EL (cell line): ENCODE results near the gene RNF151.
A peak's percentile ranks its signal among the peaks of the same experiment; 100 is the strongest.

ENCODE experiments used
- DNase-seq: peaks from one replicate; pipeline ENCODE4 v3.0.0-alpha.2; 2016

RNF151 gene

DNA sequence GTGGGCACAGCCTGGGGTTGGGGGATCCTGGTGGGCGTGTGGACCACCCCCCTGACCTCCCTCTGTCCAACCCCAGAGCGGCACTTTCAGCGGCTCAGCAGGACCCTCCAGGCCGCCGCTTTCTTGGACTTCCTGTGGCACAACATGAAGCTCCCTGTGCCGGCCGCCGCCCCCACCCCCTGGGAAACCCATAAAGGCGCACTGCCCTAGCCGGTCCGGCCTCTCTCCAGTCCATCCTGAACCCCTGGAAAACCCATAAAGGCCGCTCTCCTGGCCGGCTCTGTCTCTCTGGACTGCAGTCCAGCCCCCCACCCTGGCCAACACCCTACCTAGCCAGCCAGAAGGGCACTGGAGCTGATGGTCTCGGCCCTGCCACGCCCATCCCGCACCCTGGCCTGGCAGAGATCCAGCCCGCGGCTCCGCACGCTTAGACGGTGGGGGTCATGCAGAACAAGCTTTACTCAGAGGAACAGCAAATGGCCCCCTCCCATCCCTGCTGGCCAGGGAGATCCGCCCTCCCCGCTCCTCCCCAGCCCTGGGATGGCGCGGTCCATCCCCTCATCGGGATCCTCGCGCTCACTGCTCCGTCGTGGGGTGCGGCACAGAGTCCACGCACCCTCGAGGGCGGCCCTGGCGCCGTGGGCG, 11.9 kb downstream of the RNF151 start:
- no peak for DNase-seq

DNA sequence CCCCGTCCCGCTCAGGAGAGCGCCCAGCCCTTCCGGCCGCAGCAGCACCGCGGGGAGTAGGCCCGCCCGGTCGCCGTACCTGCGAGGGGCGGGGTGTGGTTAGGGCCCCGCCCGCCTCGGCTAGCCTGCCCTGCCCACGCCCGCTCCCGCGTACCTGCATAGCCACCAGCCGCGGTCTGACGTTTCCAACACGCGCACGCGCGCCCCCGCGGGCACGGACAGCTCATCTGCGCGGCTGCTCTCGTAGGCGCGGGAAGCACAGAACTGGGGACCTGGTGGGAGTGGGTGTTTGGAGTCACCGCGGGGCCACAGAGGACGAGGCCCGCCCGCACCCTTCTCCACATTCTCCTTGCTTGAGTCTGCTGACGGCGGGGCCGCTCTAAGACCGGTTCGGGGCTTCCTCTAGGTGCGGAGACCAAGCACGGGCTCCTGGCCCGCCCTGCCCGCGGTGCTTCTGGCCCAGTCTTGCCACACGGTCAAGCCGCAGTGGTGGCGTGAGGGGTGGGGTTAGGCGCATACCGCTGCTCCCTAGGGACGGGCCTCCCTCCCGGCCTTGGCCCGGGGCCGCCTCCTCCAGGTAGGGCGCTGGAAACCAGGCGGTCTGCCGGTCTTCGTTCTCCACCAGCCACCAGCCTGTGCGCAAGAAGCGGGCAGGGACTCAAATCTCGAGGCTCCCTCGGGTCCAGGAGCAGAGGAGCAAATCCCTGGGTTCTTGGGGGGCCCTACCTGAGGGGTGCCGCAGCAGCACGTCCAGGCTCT, 12.8 kb downstream of the RNF151 start:
- no peak for DNase-seq

DNA sequence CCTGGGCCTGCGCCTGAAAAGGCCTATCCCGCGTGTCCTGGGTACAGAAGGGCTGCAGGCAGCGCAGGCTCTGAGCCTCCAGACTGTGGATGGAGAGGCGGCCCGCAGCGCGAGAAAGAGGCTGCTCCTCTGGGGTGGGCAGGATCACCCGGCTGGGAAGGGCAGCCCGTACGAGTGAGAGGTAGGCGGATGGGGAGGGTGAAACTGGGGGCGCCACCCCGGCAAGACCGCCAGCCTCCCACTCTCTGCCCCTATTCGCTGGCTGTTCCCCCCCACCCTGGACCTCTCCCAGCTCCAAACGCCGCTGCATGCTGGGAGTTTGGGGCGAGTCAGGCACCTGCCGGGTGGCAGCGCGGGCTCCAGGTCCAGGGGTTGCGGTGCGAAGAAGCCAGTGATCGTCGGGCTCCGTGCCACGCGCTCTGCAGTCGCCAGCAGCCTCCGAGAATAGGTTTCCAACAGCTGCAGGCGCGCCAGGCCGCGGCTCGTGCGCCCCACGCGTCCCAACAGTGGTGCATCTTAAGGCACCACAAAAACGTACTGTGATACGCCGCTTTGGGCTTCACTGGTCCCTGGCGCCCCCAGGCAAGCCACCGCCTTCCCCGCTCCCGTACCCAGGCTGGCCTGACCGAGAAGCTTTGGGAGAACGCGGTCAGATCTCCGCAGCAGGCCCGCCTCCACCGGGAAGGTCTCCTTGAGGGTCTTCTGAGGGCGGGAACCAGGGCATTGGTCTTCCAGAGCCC, 13.5 kb downstream of the RNF151 start:
- no peak for DNase-seq

DNA sequence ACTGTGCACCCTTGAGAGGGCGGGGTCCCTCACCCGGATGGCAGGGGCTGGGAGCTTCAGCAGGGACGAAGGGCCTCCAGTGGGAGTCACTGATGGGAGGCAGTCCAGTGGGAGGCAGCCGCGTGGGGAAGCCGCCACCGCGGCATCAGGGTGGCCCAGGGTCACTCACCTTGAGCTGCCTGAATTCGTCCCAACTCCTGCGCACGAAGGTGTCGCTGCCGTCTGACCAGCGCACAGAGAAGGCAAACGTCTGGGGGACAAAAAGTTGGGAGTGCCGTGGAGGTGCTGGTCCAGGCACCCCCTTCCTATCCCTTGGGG, 14.1 kb downstream of the RNF151 start:
- no peak for DNase-seq

DNA sequence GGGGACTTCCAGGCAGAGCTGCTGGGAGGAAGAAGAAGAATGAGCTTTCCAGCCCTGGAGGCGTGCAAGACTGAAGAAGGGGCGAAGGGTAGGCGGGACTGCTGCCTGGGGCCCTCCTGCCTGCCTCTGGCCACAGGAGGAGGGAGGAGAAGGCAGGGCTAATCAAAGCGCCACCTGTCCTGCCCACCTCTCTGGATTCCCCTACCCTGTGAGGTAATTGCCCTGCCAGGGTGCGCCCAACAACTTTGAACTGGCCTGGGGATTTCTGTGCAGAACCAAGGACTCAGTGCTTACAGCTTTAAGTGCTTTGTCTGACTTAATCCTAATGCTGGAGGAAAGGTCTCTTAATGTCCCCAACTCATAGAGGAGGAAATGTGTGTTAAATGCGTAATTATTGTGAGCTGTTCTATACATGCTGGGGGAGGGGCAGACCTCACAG, 14.8 kb downstream of the RNF151 start, which contains the start of gene NOXO1:
TSS of gene NOXO1 (minus strand) at position 72 of the 439 bp plus-strand sequence. CDS start 290 bp downstream, outside the sequence.
- no peak for DNase-seq

DNA sequence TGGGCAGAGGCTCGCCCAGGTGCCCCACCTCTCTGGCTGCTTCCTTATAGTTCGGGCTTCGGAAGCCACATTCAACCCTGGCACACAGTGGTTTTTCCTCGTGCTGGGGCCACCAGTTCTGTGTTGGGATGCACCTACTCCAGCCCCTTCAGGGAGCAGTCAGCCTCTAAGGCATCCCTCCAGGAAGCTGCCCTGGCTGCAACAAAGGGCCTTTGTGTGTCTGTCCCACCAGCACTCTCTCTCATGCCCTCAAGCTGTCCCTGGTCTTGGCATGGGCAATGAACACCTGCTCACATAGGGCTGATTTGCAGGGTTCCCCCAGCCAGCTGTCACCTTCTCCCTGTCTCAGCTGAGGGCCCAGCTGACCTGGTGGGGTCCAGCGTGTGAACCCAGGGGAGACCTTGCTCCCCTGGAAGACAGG, 15.4 kb downstream of the RNF151 start:
- no peak for DNase-seq

DNA sequence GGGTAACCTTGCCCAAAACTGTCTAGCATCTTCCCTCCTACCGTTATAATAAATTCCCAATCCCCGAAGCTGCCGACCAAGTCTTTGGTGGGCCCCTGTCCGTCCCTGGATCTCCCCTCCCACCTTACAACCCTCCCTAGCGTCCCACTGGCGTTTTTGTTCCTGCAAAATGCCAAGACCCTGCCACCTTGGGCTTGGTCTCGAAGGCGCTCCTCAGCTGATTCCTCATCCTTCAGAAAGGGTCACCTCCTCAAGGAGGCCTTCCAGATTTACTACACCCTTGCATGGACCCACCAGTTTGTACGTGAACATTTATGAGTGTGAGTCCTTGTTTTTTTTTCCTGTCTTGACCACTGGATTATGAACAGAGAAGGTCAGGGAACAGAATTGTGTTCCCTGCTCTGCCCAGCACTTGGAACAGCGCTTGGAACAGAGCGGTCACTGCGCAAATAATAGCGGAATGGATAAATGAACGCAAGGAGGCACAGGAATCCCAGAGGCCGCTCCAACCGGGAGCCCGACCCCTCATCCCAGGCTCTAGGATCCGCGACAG, 16.4 kb downstream of the RNF151 start:
- DNase-seq: no peak

DNA sequence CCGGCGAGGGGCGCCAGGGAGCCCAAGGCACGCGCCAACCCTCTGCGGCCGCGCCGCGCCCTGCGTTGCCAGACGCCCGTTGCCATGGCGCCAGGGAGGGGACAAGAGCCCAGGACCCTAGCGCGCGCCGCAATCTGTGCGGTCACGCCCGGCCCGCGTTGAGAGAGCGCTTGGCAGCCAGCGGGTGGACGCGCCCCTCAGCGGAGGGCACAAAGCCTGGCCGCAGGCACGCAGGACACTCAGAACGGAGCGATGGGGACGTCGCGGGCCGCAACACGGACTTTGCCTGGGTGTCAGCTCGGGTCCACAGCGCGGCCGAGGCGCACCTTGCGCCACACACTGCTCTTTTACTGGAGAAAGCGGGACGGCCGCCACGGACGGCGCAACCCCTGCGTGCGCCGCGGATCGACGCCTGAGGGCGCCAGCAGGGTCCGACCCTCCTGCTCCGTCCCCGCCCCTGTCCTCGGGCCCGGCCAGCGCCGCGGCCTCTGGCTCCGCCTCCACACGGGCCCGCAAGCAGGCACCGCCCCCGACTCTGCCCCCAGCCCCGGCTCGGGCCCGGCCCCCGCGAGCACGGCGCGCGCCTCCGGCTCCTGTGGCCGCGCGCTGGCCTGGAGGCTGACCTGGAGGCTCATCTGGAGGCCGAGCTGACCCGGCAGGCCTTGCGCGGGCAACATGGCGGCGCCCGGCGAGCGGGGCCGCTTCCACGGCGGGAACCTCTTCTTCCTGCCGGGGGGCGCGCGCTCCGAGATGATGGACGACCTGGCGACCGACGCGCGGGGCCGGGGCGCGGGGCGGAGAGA, 17.1 kb downstream of the RNF151 start, which contains the start of gene GFER:
TSS of gene GFER (plus strand) at position 650 of the 803 bp plus-strand sequence. CDS start at position 676, 26 bp downstream.
- DNase-seq: peak; percentile 92

DNA sequence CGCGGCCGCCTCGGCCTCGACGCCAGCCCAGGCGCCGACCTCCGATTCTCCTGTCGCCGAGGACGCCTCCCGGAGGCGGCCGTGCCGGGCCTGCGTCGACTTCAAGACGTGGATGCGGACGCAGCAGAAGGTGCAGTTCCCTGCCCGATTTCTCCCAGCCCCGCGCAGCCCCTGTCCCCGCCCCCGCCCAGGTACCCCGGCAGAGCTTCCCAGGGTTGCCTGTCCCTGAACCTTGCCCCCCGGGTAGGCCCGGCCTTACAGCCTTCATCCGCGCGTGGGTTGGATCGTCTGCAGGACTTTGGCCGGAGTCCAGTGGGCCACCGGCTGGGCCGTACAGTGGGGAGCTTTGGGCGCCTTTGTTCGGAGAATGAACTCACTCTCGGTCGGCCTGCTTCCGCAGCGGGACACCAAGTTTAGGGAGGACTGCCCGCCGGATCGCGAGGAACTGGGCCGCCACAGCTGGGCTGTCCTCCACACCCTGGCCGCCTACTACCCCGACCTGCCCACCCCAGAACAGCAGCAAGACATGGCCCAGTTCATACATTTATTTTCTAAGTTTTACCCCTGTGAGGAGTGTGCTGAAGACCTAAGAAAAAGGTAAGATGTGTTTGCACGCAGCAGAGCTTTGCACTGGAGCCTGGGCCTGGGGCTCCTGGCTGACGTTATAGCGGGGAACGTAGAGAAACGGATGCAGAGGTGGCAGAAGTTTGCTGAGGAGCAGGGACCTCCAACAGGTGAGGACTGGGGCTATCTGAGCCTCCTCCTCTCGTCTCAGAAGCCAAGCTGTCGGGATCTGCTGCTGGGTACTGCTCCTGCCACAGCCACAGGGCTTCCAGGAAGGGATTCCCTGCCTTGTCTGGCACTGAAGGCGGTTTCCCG, 17.9 kb downstream of the RNF151 start:
- peak; percentile 37 for DNase-seq

DNA sequence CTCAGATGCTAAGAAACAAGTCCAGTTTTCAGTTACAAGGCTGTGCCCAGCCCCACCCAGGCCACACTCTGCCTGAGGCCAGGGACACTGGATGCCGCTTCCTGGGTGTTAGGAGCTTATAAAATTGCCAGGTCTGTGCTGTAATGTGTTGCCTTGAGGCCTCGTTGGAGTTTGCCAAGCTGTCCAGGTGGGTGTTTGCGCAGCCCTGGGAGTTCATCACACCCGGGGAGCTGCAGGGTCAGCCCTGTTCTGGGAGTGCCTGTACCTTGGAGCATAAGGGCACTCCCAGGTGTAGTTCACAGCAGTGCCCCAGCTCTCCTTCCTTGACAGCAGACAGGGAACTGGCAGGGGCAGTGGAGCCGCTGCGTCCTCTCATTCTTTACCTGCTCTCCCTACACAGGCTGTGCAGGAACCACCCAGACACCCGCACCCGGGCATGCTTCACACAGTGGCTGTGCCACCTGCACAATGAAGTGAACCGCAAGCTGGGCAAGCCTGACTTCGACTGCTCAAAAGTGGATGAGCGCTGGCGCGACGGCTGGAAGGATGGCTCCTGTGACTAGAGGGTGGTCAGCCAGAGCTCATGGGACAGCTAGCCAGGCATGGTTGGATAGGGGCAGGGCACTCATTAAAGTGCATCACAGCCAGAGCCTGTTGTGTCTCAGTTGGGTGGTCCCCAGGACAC, 19.0 kb downstream of the RNF151 start:
- DNase-seq: no peak

DNA sequence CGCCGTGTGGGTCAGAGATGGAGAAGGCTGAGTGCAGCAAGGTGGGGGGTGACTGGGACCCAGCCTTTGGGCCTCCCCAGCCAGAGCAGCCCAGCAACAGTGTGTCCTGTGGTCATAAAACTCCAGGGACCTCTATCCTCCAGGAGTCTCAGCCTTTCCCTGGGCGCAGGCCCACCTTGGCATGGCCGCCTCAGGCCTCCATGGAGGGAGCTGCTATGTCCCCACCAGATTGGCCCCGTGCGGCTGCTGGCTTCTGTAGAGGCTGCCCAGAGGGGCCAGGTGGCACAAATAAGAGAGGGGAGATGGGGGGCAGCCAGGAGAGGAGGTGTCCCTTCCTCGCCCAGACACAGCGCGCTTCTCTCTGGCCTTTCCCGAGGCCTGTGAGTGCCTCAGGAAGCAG, 20.5 kb downstream of the RNF151 start:
- no peak for DNase-seq

DNA sequence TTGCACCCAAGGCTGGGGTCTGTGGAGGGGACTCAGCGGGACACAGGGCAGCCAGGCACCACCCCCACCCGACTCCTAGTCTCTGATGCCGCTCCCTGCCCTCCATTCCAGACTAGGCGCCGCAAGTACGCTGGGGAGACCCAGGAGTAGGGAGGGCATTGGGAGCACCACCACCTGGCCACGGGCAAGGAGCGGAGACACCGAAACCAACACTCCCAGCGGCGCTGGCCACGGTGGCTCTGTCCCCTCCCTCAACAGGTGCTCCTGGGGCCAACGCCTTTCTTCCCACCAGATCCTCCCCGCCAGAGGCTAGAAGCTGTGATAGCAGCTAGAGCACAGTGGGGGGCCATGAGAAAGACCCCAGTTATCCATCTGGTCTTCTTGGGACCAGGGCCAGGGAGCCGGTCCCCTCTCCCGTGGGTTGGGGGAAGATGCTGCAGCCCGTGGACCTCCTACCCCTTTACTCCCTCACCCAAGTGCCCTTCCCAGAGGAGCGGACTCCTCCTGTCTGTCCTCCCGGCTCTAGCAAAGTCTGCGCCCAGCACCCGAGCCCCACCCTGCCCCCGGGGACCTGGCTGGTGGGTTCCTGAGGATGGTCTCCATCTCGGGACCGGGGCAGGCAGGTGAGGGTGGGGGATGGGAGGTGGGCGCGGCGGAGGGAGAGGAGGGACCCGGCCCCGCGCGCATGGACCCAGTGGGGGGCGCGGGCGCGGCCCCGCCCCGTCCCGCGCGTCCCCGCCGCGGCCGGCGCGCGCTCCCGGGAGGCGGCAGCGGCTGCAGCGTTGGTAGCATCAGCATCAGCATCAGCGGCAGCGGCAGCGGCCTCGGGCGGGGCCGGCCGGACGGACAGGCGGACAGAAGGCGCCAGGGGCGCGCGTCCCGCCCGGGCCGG, 22.8 kb downstream of the RNF151 start, which contains the start of gene SYNGR3:
TSS of gene SYNGR3 (plus strand) at position 762 of the 892 bp plus-strand sequence. CDS start 133 bp downstream, outside the sequence.
- DNase-seq: peak; percentile 38

DNA sequence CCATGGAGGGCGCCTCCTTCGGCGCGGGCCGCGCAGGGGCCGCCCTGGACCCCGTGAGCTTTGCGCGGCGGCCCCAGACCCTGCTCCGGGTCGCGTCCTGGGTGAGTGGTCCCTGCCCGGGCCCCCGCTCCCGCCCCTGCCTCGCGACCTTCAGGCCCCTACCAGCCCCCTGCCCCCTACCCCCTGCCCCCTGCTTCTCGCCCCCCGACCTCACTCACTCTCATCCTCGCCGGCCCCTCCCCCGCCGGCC, 23.4 kb downstream of the RNF151 start:
- DNase-seq: no peak

DNA sequence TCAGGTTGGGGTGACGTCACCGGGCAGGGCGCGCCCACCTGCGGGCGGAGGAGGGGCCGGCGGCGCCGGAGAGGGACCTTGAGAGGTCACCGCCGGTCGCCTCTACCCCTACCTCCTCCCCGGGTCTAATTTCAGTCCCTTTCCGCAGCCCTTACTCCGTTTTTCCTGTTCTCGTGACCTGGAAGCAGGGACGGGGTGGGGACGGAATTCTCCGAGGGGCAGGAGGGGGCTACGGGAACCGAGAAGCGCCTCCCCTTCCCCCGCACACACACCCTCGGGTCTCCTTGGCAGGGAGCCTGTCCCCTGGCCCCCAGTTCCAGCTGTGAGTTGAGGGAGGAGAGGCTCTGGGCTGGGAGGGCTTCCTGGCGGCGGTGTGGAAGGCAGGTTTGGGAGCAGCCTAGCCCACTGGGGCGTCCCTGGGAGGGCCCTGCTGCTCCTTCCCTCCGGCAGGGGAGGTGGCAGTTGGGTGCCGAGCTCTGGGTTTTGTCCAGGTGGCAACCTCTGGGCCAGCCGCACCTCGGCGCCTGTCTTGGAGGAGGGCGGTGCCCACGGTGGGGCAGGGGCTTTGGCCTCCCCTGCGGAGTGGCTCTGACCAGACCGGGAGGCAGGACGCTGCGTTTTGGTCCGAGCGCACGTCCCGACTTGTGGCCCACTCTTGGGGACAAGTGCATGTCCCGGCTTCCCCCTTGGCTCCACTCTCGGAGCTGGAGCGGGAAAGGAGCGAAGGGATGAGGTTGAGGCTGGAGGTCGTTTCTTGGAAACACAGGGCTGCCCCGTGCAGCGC, 23.9 kb downstream of the RNF151 start:
- no peak for DNase-seq

DNA sequence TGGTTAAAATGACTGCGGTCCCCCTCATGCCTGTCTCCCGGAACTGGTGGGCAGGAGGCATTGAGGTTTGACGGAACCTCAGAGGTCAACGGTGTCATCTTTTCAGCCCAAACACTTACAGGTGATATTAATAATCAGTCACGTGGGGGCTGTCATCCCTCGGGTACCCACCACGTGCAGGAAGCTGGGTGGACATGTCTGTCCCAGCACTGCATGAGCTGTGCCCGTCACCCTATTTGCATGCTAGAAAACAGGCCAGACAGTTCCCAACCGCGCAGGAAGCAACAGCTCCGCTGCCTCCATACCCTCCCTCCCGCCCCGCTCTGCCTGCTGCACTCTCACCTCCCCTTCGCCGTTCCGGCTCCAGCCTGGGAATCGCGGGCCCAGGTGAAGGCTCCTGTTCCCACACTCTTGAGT, 24.5 kb downstream of the RNF151 start:
- DNase-seq: no peak

DNA sequence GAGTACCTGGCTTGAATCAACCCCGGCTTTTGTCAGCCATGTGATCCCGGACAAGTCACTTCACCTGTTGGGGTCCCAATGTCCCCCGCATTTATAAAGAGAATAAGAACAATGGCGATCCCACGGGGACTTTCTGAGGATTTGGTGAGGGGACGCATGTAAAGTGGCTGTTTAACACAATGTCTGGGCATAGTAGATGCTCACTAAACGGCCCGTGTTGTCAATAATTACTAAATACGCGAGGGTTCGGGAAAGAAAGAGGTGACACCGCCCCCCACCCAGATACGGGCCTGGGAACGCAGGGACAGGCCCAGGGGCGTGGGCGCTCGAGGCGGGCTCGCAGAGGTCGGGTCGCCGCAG, 24.9 kb downstream of the RNF151 start:
- DNase-seq: no peak

DNA sequence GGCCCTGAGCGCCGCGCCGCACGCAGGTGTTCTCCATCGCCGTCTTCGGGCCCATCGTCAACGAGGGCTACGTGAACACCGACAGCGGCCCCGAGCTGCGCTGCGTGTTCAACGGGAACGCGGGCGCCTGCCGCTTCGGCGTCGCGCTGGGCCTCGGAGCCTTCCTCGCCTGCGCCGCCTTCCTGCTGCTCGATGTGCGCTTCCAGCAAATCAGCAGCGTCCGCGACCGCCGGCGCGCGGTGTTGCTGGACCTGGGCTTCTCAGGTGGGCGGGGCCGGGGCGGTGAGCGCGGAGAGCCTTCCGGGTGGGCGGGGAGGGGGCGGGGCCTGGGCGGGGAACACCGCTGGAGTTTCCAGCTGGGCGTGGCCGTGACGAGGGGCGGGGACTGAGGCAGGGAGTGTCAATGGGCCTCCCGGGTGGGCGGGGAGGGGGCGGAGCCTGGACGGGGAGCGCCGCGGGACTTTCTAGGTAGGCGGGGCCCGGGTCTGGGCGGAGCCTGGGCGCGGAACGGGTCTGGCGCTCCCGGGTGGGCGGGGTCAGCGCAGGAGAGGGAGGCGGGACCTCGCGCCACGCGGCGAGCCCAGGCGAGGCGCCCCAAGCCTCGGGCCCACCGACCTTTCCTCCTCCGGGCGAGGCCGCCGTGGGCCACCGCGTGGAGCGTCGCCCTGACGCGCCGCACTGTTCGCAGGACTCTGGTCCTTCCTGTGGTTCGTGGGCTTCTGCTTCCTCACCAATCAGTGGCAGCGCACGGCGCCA, 25.5 kb downstream of the RNF151 start:
- peak; percentile 79 for DNase-seq

DNA sequence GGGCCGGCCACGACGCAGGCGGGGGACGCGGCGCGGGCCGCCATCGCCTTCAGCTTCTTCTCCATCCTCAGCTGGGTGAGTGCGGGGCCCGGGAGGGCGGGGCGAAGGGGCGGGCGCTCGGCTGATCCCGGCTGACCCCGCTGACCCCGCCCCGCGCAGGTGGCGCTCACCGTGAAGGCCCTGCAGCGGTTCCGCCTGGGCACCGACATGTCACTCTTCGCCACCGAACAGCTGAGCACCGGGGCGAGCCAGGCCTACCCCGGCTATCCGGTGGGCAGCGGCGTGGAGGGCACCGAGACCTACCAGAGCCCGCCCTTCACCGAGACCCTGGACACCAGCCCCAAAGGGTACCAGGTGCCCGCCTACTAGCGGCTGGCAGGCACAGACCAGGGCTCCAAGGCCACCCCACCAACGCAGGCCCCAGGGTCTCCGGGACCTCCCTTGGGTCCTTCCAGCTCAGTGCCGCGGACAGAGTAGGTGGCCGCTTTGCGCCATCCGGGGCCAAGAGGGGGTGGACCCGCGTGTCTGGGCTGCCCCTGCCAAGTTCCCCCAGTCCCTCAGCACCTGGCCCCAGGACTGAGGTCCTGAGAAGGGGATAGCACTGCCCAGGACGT, 26.2 kb downstream of the RNF151 start:
- no peak for DNase-seq
